ENCODE data around the gene UCK1.

Gene UCK1

DNA sequence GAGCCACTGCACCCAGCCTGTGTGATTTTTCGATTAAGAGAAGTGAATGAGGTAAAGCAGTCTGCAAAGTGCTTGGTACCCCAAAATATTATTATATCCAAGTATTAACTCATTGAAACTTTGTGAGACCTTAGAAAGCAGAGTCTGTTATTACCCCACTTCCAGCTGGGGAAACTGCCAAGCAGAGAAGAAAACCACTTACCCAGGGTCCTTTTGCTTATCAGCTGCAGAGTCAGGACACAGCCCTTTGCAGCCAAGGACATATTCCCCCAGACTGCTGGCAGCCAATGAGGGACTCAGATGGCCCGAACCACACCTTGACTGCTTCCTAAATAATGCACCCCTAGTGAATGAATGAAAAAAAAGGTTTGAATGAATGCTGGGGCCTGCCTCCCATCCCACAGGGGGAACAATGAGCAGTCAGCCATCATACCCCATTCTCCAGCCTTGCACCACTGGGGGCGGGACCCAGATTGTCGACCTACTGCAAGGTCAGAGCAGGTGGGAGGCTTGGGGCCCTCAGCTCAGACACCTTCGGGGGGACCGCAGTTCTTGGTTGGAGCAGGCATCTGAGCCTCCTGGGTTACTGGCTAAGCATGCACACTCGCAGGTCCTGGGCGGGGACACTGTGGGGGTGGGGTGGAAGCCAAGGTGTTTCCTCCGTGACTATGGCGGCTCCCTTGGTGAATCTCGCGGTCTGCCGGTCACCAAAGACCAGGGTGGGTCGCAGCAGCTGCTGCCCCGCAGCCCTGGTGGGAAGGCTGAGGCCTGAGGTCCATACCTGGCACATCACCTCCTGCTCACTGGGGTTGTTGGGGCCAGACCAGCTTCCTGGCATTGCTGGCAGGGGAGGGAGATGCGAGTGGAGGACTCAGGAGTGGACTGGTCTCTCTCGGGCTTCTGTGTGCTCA, 43.9 kb upstream of the UCK1 start:
- TF ChIP-seq POLR2AphosphoS5 (IDR thresholded peaks at IDR 0.05; ENCODE audit: low read depth, low read length) (peak; percentile 52; the same call in 1 of the 2 replicates), PAX5 (IDR thresholded peaks at IDR 0.05; ENCODE audit: insufficient read depth, low read length, severe bottlenecking) (no peak)
- DNase-seq (ENCODE audit: insufficient read length, low spot score) = no peak
- no peak for FAIRE-seq

DNA sequence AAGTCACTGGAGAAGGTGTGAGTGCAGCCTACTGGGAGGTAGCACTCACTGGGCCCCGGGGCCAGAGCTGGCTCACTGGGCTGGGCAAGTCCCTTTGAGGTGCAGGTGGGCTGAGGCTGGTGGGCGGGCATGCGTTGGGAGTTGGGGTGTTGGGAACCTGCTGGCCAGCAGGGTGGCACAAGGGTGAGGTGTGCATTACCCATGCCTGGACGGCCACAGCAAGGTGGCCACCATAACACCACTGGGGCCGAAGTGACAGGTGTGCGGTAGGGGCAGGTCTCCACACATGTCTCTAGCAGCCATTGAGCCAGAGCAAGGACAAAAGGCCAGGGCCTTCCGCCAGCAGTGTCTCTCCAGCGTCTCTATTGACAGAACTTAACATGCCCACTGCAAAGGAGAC, 36.8 kb upstream of the UCK1 start:
- FAIRE-seq = no peak
- no peak for DNase-seq (ENCODE audit: insufficient read length, low spot score)
- TF ChIP-seq POLR2A (IDR thresholded peaks at IDR 0.05; ENCODE audit: low read depth, low read length) (no peak), POLR2AphosphoS5 (IDR thresholded peaks at IDR 0.05; ENCODE audit: low read depth, low read length) (no peak), TAF1 (IDR thresholded peaks at IDR 0.05; ENCODE audit: low read depth, low read length) (no peak), PAX5 (IDR thresholded peaks at IDR 0.05; ENCODE audit: insufficient read depth, low read length, severe bottlenecking) (no peak), SPI1 (IDR thresholded peaks at IDR 0.05; ENCODE audit: low read depth, low read length) (no peak), POU2F2 (IDR thresholded peaks at IDR 0.05; ENCODE audit: low read depth, low read length) (no peak)

DNA sequence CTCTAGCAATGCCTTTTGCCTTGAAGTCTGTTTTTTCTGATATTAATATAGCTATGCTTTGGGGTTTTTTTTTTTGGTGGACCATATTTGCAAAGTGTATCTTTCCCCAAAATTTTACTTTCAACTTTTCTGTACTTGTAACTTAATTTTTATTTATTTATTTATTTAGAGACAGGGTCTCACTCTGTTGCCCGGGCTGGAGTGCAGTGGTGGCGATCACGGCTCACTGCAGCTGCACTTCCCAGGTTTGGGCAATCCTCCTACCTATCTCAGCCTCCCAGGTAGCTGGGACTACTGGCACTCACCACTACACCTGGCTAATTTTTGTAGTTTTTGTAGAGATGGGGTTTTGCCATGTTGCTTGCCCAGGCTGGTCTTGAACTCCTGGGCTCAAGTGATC, 35.1 kb upstream of the UCK1 start:
- DNase-seq (ENCODE audit: insufficient read length, low spot score) = no peak
- no peak for TF ChIP-seq TAF1 (IDR thresholded peaks at IDR 0.05; ENCODE audit: low read depth, low read length)
- TF ChIP-seq SPI1 (IDR thresholded peaks at IDR 0.05; ENCODE audit: low read depth, low read length) = no peak
- TF ChIP-seq PAX5 (IDR thresholded peaks at IDR 0.05; ENCODE audit: insufficient read depth, low read length, severe bottlenecking) = no peak
- no peak for TF ChIP-seq POLR2A (IDR thresholded peaks at IDR 0.05; ENCODE audit: low read depth, low read length)
- TF ChIP-seq POLR2AphosphoS5 (IDR thresholded peaks at IDR 0.05; ENCODE audit: low read depth, low read length) = no peak
- TF ChIP-seq POU2F2 (IDR thresholded peaks at IDR 0.05; ENCODE audit: low read depth, low read length) = no peak
- no peak for FAIRE-seq

- TF ChIP-seq TAF1 (IDR thresholded peaks at IDR 0.05; ENCODE audit: low read depth, low read length) (no peak), POLR2A (IDR thresholded peaks at IDR 0.05; ENCODE audit: low read depth, low read length) (no peak), POU2F2 (IDR thresholded peaks at IDR 0.05; ENCODE audit: low read depth, low read length) (no peak), SPI1 (IDR thresholded peaks at IDR 0.05; ENCODE audit: low read depth, low read length) (no peak), POLR2AphosphoS5 (IDR thresholded peaks at IDR 0.05; ENCODE audit: low read depth, low read length) (no peak), PAX5 (IDR thresholded peaks at IDR 0.05; ENCODE audit: insufficient read depth, low read length, severe bottlenecking) (no peak)
- DNase-seq (ENCODE audit: insufficient read length, low spot score) (no peak), FAIRE-seq (no peak)
Observed at GRCh38 chr9:131565369-131565768, 34.3 kb upstream of the UCK1 start.

DNA sequence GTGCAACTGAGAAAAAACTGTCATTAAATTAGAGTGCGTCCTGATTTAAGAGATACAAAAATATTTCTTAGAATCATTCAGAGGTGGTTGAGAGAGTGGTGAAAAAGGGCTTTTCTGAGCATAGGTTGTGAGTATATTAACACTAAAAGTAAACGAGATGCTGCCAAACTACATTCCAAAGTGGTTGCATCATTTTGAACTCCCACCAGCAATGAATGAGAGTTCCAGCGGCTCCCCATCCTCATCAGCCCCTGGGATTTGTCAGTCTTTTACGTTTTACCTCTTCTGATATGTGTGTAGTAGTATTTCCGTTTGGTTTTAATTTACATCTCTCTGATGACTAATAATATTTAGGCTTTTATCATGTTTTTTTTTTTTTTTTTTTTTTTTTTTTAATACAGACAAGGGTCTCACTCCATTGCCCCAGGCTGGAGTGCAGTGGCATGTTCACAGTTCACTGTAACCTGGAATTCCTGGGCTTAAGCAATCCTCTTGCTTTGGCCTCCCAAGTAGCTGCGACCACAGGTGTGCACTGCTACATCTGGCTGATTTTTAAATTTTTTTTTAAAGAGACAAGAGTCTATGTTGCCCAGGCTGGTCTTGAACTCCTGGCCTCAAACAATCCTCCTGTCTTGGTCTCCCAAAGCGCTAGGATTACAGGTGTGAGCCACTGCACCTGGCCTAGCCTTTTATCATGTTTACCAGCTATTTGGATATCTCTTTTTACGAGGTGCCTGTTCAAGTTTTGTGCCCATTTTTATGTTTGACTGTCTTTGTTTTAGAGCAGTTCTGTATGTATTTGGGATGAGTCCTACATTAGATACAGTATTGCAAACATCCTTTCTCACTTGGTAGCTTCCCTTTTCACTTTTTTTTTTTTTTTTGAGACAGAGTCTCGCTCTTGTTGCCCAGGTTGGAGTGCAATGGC, 31.2 kb upstream of the UCK1 start:
- no peak for FAIRE-seq
- TF ChIP-seq TAF1 (IDR thresholded peaks at IDR 0.05; ENCODE audit: low read depth, low read length) = no peak
- TF ChIP-seq PAX5 (IDR thresholded peaks at IDR 0.05; ENCODE audit: insufficient read depth, low read length, severe bottlenecking) = no peak
- no peak for TF ChIP-seq POLR2AphosphoS5 (IDR thresholded peaks at IDR 0.05; ENCODE audit: low read depth, low read length)
- TF ChIP-seq POU2F2 (IDR thresholded peaks at IDR 0.05; ENCODE audit: low read depth, low read length) = no peak
- no peak for TF ChIP-seq SPI1 (IDR thresholded peaks at IDR 0.05; ENCODE audit: low read depth, low read length)
- TF ChIP-seq POLR2A (IDR thresholded peaks at IDR 0.05; ENCODE audit: low read depth, low read length) = no peak
- no peak for DNase-seq (ENCODE audit: insufficient read length, low spot score)

- TF ChIP-seq POLR2A (IDR thresholded peaks at IDR 0.05; ENCODE audit: low read depth, low read length) (no peak), SPI1 (IDR thresholded peaks at IDR 0.05; ENCODE audit: low read depth, low read length) (no peak), TAF1 (IDR thresholded peaks at IDR 0.05; ENCODE audit: low read depth, low read length) (no peak), POLR2AphosphoS5 (IDR thresholded peaks at IDR 0.05; ENCODE audit: low read depth, low read length) (no peak), POU2F2 (IDR thresholded peaks at IDR 0.05; ENCODE audit: low read depth, low read length) (no peak), PAX5 (IDR thresholded peaks at IDR 0.05; ENCODE audit: insufficient read depth, low read length, severe bottlenecking) (no peak)
- DNase-seq (ENCODE audit: insufficient read length, low spot score) = no peak
- no peak for FAIRE-seq
Observed at GRCh38 chr9:131559421-131560000, 28.4 kb upstream of the UCK1 start.

- DNase-seq (ENCODE audit: insufficient read length, low spot score) = no peak
- no peak for FAIRE-seq
- no peak for TF ChIP-seq POLR2A (IDR thresholded peaks at IDR 0.05; ENCODE audit: low read depth, low read length)
- TF ChIP-seq PAX5 (IDR thresholded peaks at IDR 0.05; ENCODE audit: insufficient read depth, low read length, severe bottlenecking) = no peak
- no peak for TF ChIP-seq POU2F2 (IDR thresholded peaks at IDR 0.05; ENCODE audit: low read depth, low read length)
- no peak for TF ChIP-seq TAF1 (IDR thresholded peaks at IDR 0.05; ENCODE audit: low read depth, low read length)
- no peak for TF ChIP-seq SPI1 (IDR thresholded peaks at IDR 0.05; ENCODE audit: low read depth, low read length)
- no peak for TF ChIP-seq POLR2AphosphoS5 (IDR thresholded peaks at IDR 0.05; ENCODE audit: low read depth, low read length)
Observed at GRCh38 chr9:131557855-131558548, 26.9 kb upstream of the UCK1 start.

- DNase-seq (ENCODE audit: insufficient read length, low spot score) (no peak), FAIRE-seq (no peak)
- TF ChIP-seq POLR2AphosphoS5 (IDR thresholded peaks at IDR 0.05; ENCODE audit: low read depth, low read length) = no peak
- TF ChIP-seq POU2F2 (IDR thresholded peaks at IDR 0.05; ENCODE audit: low read depth, low read length) = no peak
- TF ChIP-seq PAX5 (IDR thresholded peaks at IDR 0.05; ENCODE audit: insufficient read depth, low read length, severe bottlenecking) = no peak
- TF ChIP-seq TAF1 (IDR thresholded peaks at IDR 0.05; ENCODE audit: low read depth, low read length) = no peak
- no peak for TF ChIP-seq SPI1 (IDR thresholded peaks at IDR 0.05; ENCODE audit: low read depth, low read length)
- TF ChIP-seq POLR2A (IDR thresholded peaks at IDR 0.05; ENCODE audit: low read depth, low read length) = no peak
Observed at GRCh38 chr9:131555841-131556673, 25.0 kb upstream of the UCK1 start.

Data from GM12891 (cell line).